SK-N-SH treated with all-trans-retinoic acid at 6 μM for 48 hours (cell line): ENCODE measurements around the gene SOX5.

ENCODE experiments used
- ARNTL ChIP-seq: fragments of 450-650 bp; formaldehyde crosslinking; IDR thresholded peaks from 2 replicates; pipeline ENCODE4 v1.5.0; 2020; ENCODE audit warnings: low read depth, mild to moderate bottlenecking, moderate library complexity, borderline replicate concordance
- ESRRG ChIP-seq: fragments of 250-450 bp; sonication (Bioruptor Pico); IDR thresholded peaks from 2 replicates; pipeline ENCODE4 v1.6.1; 2021; ENCODE audit warnings: mild to moderate bottlenecking
- GLIS3 ChIP-seq: fragments of 250-450 bp; sonication (Bioruptor Pico); IDR thresholded peaks from 2 replicates; pipeline ENCODE4 v1.5.0; 2020; ENCODE audit warnings: mild to moderate bottlenecking, moderate library complexity
- TOX ChIP-seq: fragments of 250-450 bp; sonication (Bioruptor Pico); IDR thresholded peaks from 2 replicates; pipeline ENCODE4 v1.8.0; 2021; ENCODE audit warnings: mild to moderate bottlenecking, moderate library complexity, borderline replicate concordance
- ZFP3 ChIP-seq: fragments of 250-450 bp; sonication (Bioruptor Pico); IDR thresholded peaks from 2 replicates; pipeline ENCODE4 v1.5.0; 2020; ENCODE audit warnings: mild to moderate bottlenecking, moderate library complexity
- ZFP30 ChIP-seq: fragments of 450-650 bp; formaldehyde crosslinking; IDR thresholded peaks from 2 replicates; pipeline ENCODE4 v1.5.0; 2022; ENCODE audit warnings: mild to moderate bottlenecking, moderate library complexity
- ZNF565 ChIP-seq: fragments of 450-650 bp; formaldehyde crosslinking; conservative IDR thresholded peaks from 2 replicates; pipeline ENCODE4 v1.5.0; 2020; ENCODE audit warnings: low read depth, mild to moderate bottlenecking, moderate library complexity
- TF ChIP-seq, protein P1 (sequence below): fragments of 250-450 bp; sonication (Bioruptor Pico); IDR thresholded peaks from 2 replicates; pipeline ENCODE4 v1.8.0; 2021; ENCODE audit warnings: low read depth, mild to moderate bottlenecking, moderate library complexity, borderline replicate concordance
- TF ChIP-seq, protein P2 (sequence below): fragments of 250-450 bp; sonication (Bioruptor Pico); IDR thresholded peaks from 2 replicates; pipeline ENCODE4 v1.5.0; 2020; ENCODE audit warnings: mild to moderate bottlenecking, moderate library complexity

DNA sequence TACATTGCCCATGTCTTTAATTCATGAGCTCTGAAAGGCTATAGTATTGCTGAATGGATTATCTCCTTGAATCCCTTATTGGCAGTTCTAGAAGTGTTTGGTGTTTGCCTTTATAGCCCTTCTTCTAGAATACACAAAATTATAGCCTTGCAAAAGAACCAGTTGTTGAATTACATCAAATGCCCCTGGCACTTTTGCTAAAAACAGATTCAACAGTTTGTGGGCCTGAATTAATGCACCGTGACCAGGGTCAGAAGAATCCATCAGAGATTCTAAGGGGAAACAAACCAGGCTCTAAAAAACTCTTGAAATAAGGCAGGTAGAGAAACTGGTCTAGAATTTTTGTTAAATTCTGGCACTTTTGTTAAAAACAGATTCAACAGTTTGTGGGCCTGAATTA is 197.8 kb downstream of the SOX5 start:
- TF ChIP-seq GLIS3 (CRISPR knock-in tag), result no peak
- TF ChIP-seq ESRRG (CRISPR knock-in tag), result no peak
- TF ChIP-seq ARNTL (CRISPR knock-in tag), result no peak
- no peak for TF ChIP-seq ZFP30 (CRISPR knock-in tag)
- TF ChIP-seq, protein P1, sequence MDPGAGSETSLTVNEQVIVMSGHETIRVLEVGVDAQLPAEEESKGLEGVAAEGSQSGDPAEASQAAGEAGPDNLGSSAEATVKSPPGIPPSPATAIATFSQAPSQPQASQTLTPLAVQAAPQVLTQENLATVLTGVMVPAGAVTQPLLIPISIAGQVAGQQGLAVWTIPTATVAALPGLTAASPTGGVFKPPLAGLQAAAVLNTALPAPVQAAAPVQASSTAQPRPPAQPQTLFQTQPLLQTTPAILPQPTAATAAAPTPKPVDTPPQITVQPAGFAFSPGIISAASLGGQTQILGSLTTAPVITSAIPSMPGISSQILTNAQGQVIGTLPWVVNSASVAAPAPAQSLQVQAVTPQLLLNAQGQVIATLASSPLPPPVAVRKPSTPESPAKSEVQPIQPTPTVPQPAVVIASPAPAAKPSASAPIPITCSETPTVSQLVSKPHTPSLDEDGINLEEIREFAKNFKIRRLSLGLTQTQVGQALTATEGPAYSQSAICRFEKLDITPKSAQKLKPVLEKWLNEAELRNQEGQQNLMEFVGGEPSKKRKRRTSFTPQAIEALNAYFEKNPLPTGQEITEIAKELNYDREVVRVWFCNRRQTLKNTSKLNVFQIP (CRISPR knock-in tag), result no peak
- TF ChIP-seq ZNF565 (CRISPR knock-in tag), result no peak
- TF ChIP-seq ZFP3 (CRISPR knock-in tag), result no peak
- TF ChIP-seq, protein P2, sequence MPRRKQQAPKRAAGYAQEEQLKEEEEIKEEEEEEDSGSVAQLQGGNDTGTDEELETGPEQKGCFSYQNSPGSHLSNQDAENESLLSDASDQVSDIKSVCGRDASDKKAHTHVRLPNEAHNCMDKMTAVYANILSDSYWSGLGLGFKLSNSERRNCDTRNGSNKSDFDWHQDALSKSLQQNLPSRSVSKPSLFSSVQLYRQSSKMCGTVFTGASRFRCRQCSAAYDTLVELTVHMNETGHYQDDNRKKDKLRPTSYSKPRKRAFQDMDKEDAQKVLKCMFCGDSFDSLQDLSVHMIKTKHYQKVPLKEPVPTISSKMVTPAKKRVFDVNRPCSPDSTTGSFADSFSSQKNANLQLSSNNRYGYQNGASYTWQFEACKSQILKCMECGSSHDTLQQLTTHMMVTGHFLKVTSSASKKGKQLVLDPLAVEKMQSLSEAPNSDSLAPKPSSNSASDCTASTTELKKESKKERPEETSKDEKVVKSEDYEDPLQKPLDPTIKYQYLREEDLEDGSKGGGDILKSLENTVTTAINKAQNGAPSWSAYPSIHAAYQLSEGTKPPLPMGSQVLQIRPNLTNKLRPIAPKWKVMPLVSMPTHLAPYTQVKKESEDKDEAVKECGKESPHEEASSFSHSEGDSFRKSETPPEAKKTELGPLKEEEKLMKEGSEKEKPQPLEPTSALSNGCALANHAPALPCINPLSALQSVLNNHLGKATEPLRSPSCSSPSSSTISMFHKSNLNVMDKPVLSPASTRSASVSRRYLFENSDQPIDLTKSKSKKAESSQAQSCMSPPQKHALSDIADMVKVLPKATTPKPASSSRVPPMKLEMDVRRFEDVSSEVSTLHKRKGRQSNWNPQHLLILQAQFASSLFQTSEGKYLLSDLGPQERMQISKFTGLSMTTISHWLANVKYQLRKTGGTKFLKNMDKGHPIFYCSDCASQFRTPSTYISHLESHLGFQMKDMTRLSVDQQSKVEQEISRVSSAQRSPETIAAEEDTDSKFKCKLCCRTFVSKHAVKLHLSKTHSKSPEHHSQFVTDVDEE (CRISPR knock-in tag), result no peak
- no peak for TF ChIP-seq TOX
